Measurements from ENCODE around the gene CFAP100. TPM values are rescaled to one million over a fixed set of nuclear protein-coding genes. Genes with fewer than 3 reads are reported as not detected.

Gene CFAP100
- total and polyA plus RNA-seq, 10 of the 15 experiments (the other 5 are each of a cell fraction or from before 2014, with no cell fraction given) = 0.04 to 0.27 TPM; not detected in 8

GRCh38 chr3:126345231-126345630, 49.5 kb upstream of the CFAP100 start:
- no peak overlapping the region for H3K4me3 ChIP-seq
- ChIA-PET RAD21 (ENCODE audit: unreplicated experiment) (no interaction called here), CTCF (no interaction called here), SMC1A (ENCODE audit: uncharacterized antibody, unreplicated experiment) (no interaction called here), POLR2A (no interaction called here)
- no peak overlapping the region for H3K27ac ChIP-seq (ENCODE audit: control insufficient read depth, insufficient read depth)
- DNase-seq (ENCODE audit: low read depth, low spot score) (no peak), ATAC-seq (no peak), FAIRE-seq (no peak)
- no peaks in the 10 kb centered on the region for H3K4me1 ChIP-seq (ENCODE audit: control insufficient read depth, insufficient read depth, low read length)
- H2AFZ ChIP-seq (ENCODE audit: control insufficient read depth, low read depth, low read length) = no peak overlapping the region
- WGBS (ENCODE audit: insufficient coverage, insufficient replicate concordance, low lambda C conversion rate, missing lambda C conversion rate) = 19% methylated on average over 7 of the region's 7 CpGs
- in situ Hi-C loops (cut with MboI) = no loop called here
- H4K20me1 ChIP-seq (ENCODE audit: control insufficient read depth, insufficient read depth) = no peaks in the 10 kb centered on the region
- no peak overlapping the region for H3K4me2 ChIP-seq (ENCODE audit: control insufficient read depth, insufficient read depth)
- no peaks in the 10 kb centered on the region for H3K36me3 ChIP-seq (ENCODE audit: control insufficient read depth in 2 of 2, insufficient read depth in 2 of 2, low read length in 1 of 2)
- BruUV-seq (replicated peaks) = no TSS peak
- TF ChIP-seq CREM (IDR thresholded peaks at IDR 0.05; ENCODE audit: low read depth) = no peak
- H3K9me3 ChIP-seq (replicated peaks; ENCODE audit: control insufficient read depth, insufficient read depth, low read length) = no peaks in the 10 kb centered on the region
- H3K79me2 ChIP-seq (ENCODE audit: control insufficient read depth, insufficient read depth, low read length) = no peaks in the 10 kb centered on the region
- no peaks in the 10 kb centered on the region; a peak in 1 of 4 replicates for H3K27me3 ChIP-seq (replicated peaks in 1 of 2; ENCODE audit: control insufficient read depth in 2 of 2, insufficient read depth in 2 of 2, low read length in 1 of 2)
- intact Hi-C loops (cut with micrococcal nuclease; ENCODE audit: unreplicated experiment) = no loop called here
- no peak overlapping the region for H3K9ac ChIP-seq (ENCODE audit: control insufficient read depth, insufficient read depth, low read length)

GRCh38 chr3:126345641-126346460, 48.9 kb upstream of the CFAP100 start:
- H3K36me3 ChIP-seq (ENCODE audit: control insufficient read depth in 2 of 2, insufficient read depth in 2 of 2, low read length in 1 of 2) = no peaks in the 10 kb centered on the region
- SMC1A ChIA-PET (ENCODE audit: uncharacterized antibody, unreplicated experiment) = no interaction called here
- FAIRE-seq (no peak), ATAC-seq (no peak), DNase-seq (ENCODE audit: low read depth, low spot score) (no peak)
- no peaks in the 10 kb centered on the region for H4K20me1 ChIP-seq (ENCODE audit: control insufficient read depth, insufficient read depth)
- no peak overlapping the region for H3K4me2 ChIP-seq (ENCODE audit: control insufficient read depth, insufficient read depth)
- in situ Hi-C loops (cut with MboI) = no loop called here
- no peak overlapping the region for H2AFZ ChIP-seq (ENCODE audit: control insufficient read depth, low read depth, low read length)
- no peak for TF ChIP-seq ETV6 (conservative IDR thresholded peaks at IDR 0.05 in 1 of 2, IDR thresholded peaks at IDR 0.05 in 1 of 2; ENCODE audit: borderline replicate concordance in 1 of 2, low read depth in 1 of 2)
- no peak for TF ChIP-seq EZH2 (IDR thresholded peaks at IDR 0.05; ENCODE audit: borderline replicate concordance, control insufficient read depth, low read depth, low read length)
- TF ChIP-seq ATF3 (IDR thresholded peaks at IDR 0.05; ENCODE audit: borderline replicate concordance, extremely low read depth, low read depth, low read length) = no peak
- no peak for TF ChIP-seq EED (IDR thresholded peaks at IDR 0.05; ENCODE audit: low read depth)
- no peak for TF ChIP-seq ZBTB11 (CRISPR knock-in tag; IDR thresholded peaks at IDR 0.05)
- no peak for TF ChIP-seq CREM (IDR thresholded peaks at IDR 0.05; ENCODE audit: low read depth)
- no peak for TF ChIP-seq RAD21 (IDR thresholded peaks at IDR 0.05; ENCODE audit: insufficient read depth, low read depth, low read length)
- H3K4me3 ChIP-seq = no peak overlapping the region
- intact Hi-C loops (cut with micrococcal nuclease; ENCODE audit: unreplicated experiment) = no loop called here
- no peaks in the 10 kb centered on the region; a peak in 1 of 4 replicates for H3K27me3 ChIP-seq (replicated peaks in 1 of 2; ENCODE audit: control insufficient read depth in 2 of 2, insufficient read depth in 2 of 2, low read length in 1 of 2)
- BruUV-seq (replicated peaks) = no TSS peak
- WGBS (ENCODE audit: insufficient coverage, insufficient replicate concordance, low lambda C conversion rate, missing lambda C conversion rate) = 41% methylated on average over 5 of the region's 5 CpGs
- RAD21 ChIA-PET (ENCODE audit: unreplicated experiment) = no interaction called here
- POLR2A ChIA-PET = no interaction called here
- no peak overlapping the region for H3K27ac ChIP-seq (ENCODE audit: control insufficient read depth, insufficient read depth)
- H3K79me2 ChIP-seq (ENCODE audit: control insufficient read depth, insufficient read depth, low read length) = no peaks in the 10 kb centered on the region
- H3K4me1 ChIP-seq (ENCODE audit: control insufficient read depth, insufficient read depth, low read length) = no peaks in the 10 kb centered on the region
- CTCF ChIA-PET = no interaction called here
- no peak overlapping the region for H3K9ac ChIP-seq (ENCODE audit: control insufficient read depth, insufficient read depth, low read length)
- H3K9me3 ChIP-seq (replicated peaks; ENCODE audit: control insufficient read depth, insufficient read depth, low read length) = no peaks in the 10 kb centered on the region

Measured in GM12878 (cell line).